ENCODE measurements around the gene XKR7. TPM values are rescaled to one million over a fixed set of nuclear protein-coding genes. Genes with fewer than 3 reads are reported as not detected.
"Not testable (repeated sequence)": the region's sequence is repeated elsewhere in the genome, so short reads cannot be mapped to it uniquely, and the experiment has no call there.

The XKR7 gene
- total RNA-seq, 1 experiment from 2014 or later = not detected

GRCh38 chr20:31927627-31928159, 40.3 kb upstream of the XKR7 start:
- Histone ChIP-seq H4K20me1 (ENCODE audit: low read length) (no peaks in the 10 kb centered on the region), H3K9ac (ENCODE audit: low read length) (no peak overlapping the region), H3K36me3 (ENCODE audit: low read depth, low read length) (no peaks in the 10 kb centered on the region), H3K27ac (ENCODE audit: low read length) (no peak overlapping the region), H3K4me1 (ENCODE audit: insufficient read depth, low read length) (no peaks in the 10 kb centered on the region), H2AFZ (ENCODE audit: low read length) (no peak overlapping the region), H3K4me2 (ENCODE audit: low read length) (no peak overlapping the region), H3K27me3 (ENCODE audit: low read length) (peaks cover 21% of the 10 kb centered on the region; the same call in 1 of the 2 replicates), H3K9me3 (ENCODE audit: low read length) (no peaks in the 10 kb centered on the region), H3K4me3 (ENCODE audit: low read length) (no peak overlapping the region), H3F3A (ENCODE audit: low read length, unreplicated experiment) (no peaks in the 10 kb centered on the region), H3K79me2 (ENCODE audit: low read length) (no peaks in the 10 kb centered on the region), H3K9me2 (replicated peaks; ENCODE audit: low read length) (no peaks in the 10 kb centered on the region)
- ATAC-seq (no peak), DNase-seq (no peak)
- CTCF ChIA-PET = no interaction called here
- BruUV-seq (replicated peaks) = no TSS peak
- intact Hi-C loops (cut with micrococcal nuclease) = no loop called here
- POLR2A ChIA-PET (ENCODE audit: unreplicated experiment) = no interaction called here
- TF ChIP-seq CTCF (conservative IDR thresholded peaks at IDR 0.05; ENCODE audit: low read depth, low read length) (no peak), EZH2 (IDR thresholded peaks at IDR 0.05; ENCODE audit: low read length, unreplicated experiment) (no peak), EZH2phosphoT487 (IDR thresholded peaks at IDR 0.05; ENCODE audit: borderline replicate concordance, low read length) (no peak)

- intact Hi-C loops (cut with micrococcal nuclease); ATAC-seq; H3K4me1 ChIP-seq (ENCODE audit: insufficient read depth, low read length); BruUV-seq (replicated peaks); H3K36me3 ChIP-seq (ENCODE audit: low read depth, low read length); H3K9ac ChIP-seq (ENCODE audit: low read length); CTCF ChIA-PET; H3K9me2 ChIP-seq (replicated peaks; ENCODE audit: low read length); DNase-seq; H3K79me2 ChIP-seq (ENCODE audit: low read length); H2AFZ ChIP-seq (ENCODE audit: low read length); H3K9me3 ChIP-seq (ENCODE audit: low read length); H3K4me3 ChIP-seq (ENCODE audit: low read length); POLR2A ChIA-PET (ENCODE audit: unreplicated experiment); H3F3A ChIP-seq (ENCODE audit: low read length, unreplicated experiment); H3K27ac ChIP-seq (ENCODE audit: low read length); H4K20me1 ChIP-seq (ENCODE audit: low read length); H3K4me2 ChIP-seq (ENCODE audit: low read length): not testable (repeated sequence)
- H3K27me3 ChIP-seq (ENCODE audit: low read length) = peaks cover 21% of the 10 kb centered on the region; the same call in 1 of the 2 replicates
These were observed 38.3 kb upstream of the XKR7 start for GRCh38 chr20:31929631-31930030.

- no peak overlapping the region for H3K9ac ChIP-seq (ENCODE audit: low read length)
- no peaks in the 10 kb centered on the region for H3K9me3 ChIP-seq (ENCODE audit: low read length)
- no peak overlapping the region for H3K27ac ChIP-seq (ENCODE audit: low read length)
- intact Hi-C loops (cut with micrococcal nuclease) = no loop called here
- H3K79me2 ChIP-seq (ENCODE audit: low read length) = no peaks in the 10 kb centered on the region
- no peaks in the 10 kb centered on the region for H4K20me1 ChIP-seq (ENCODE audit: low read length)
- no peaks in the 10 kb centered on the region for H3K36me3 ChIP-seq (ENCODE audit: low read depth, low read length)
- H3K4me2 ChIP-seq (ENCODE audit: low read length) = no peak overlapping the region
- H3K4me1 ChIP-seq (ENCODE audit: insufficient read depth, low read length) = no peaks in the 10 kb centered on the region
- BruUV-seq (replicated peaks) = no TSS peak
- no peaks in the 10 kb centered on the region for H3F3A ChIP-seq (ENCODE audit: low read length, unreplicated experiment)
- TF ChIP-seq EZH2phosphoT487 (IDR thresholded peaks at IDR 0.05; ENCODE audit: borderline replicate concordance, low read length) (no peak), EZH2 (IDR thresholded peaks at IDR 0.05; ENCODE audit: low read length, unreplicated experiment) (no peak), CTCF (conservative IDR thresholded peaks at IDR 0.05; ENCODE audit: low read depth, low read length) (no peak)
- ChIA-PET CTCF (no interaction called here), POLR2A (ENCODE audit: unreplicated experiment) (no interaction called here)
- H3K27me3 ChIP-seq (ENCODE audit: low read length) = peaks cover 19% of the 10 kb centered on the region; the same call in 1 of the 2 replicates
- no peak overlapping the region for H2AFZ ChIP-seq (ENCODE audit: low read length)
- ATAC-seq (no peak), DNase-seq (no peak)
- H3K9me2 ChIP-seq (replicated peaks; ENCODE audit: low read length) = no peaks in the 10 kb centered on the region
- no peak overlapping the region for H3K4me3 ChIP-seq (ENCODE audit: low read length)
These were observed 37.2 kb upstream of the XKR7 start for GRCh38 chr20:31930779-31931178.

Data from PC-3 (cell line).